ENCODE results near the gene SUSD3. TPM values are rescaled to one million over a fixed set of nuclear protein-coding genes. Genes with fewer than 3 reads are reported as not detected.

Gene SUSD3
- total and polyA plus RNA-seq, 5 donors from 2014 or later = 68.7 to 229 (median 205) TPM

- no peaks in the 10 kb centered on the region for H3K27me3 Mint-ChIP-seq
- H3K4me3 Mint-ChIP-seq = peak overlapping the region in 3 of 4 donors; percentile 62 to 83 (median 67)
- H3K27me3 ChIP-seq (ENCODE audit: control insufficient read depth, insufficient read depth, low read length) = no peaks in the 10 kb centered on the region
- peaks cover 12 to 90% (median 34%) of the 10 kb centered on the region in 4 donors for H3K4me1 Mint-ChIP-seq
- DNase-seq = no peak
- H3K4me3 ChIP-seq (ENCODE audit: low read depth, low read length) = no peak overlapping the region
- ATAC-seq (ENCODE audit: low read depth in 2 of 2) = no peak
- H3K27ac Mint-ChIP-seq = peak overlapping the region; percentile 96 to 97 (median 96)
- H3K36me3 ChIP-seq (ENCODE audit: control insufficient read depth, insufficient read depth, low read length) = peaks cover 67% of the 10 kb centered on the region
- no peaks in the 10 kb centered on the region for H3K9me3 Mint-ChIP-seq
- H3K9me3 ChIP-seq (ENCODE audit: control insufficient read depth in 2 of 2, low read length in 2 of 2) = no peaks in the 10 kb centered on the region
- H3K27ac ChIP-seq (ENCODE audit: insufficient read depth, low read length, poor library complexity, severe bottlenecking) = peak overlapping the region; percentile 87
- peaks cover 33% of the 10 kb centered on the region for H3K36me3 Mint-ChIP-seq
- H3K4me1 ChIP-seq (ENCODE audit: control insufficient read depth, insufficient read depth, low read length, poor library complexity, severe bottlenecking) = peaks cover 79% of the 10 kb centered on the region
These were observed 33.9 kb upstream of the SUSD3 start for GRCh38 chr9:93024646-93024910.

GRCh38 chr9:93024986-93025630 lies 33.4 kb upstream of the SUSD3 start:
- H3K36me3 ChIP-seq (ENCODE audit: control insufficient read depth, insufficient read depth, low read length) = peaks cover 67% of the 10 kb centered on the region
- H3K9me3 Mint-ChIP-seq = no peaks in the 10 kb centered on the region
- peaks cover 12 to 92% (median 38%) of the 10 kb centered on the region in 4 donors for H3K4me1 Mint-ChIP-seq
- peaks cover 78% of the 10 kb centered on the region for H3K4me1 ChIP-seq (ENCODE audit: control insufficient read depth, insufficient read depth, low read length, poor library complexity, severe bottlenecking)
- H3K27me3 Mint-ChIP-seq = no peaks in the 10 kb centered on the region
- H3K27ac ChIP-seq (ENCODE audit: insufficient read depth, low read length, poor library complexity, severe bottlenecking) = peak overlapping the region; percentile 87
- ATAC-seq (ENCODE audit: low read depth in 2 of 2) (peak; percentile 43 to 44), DNase-seq (peak in 1 of 3 donors; percentile 48)
- H3K9me3 ChIP-seq (ENCODE audit: control insufficient read depth in 2 of 2, low read length in 2 of 2) = no peaks in the 10 kb centered on the region
- H3K4me3 ChIP-seq (ENCODE audit: low read depth, low read length) = no peak overlapping the region
- H3K27ac Mint-ChIP-seq = peak overlapping the region; percentile 96 to 97 (median 96)
- H3K4me3 Mint-ChIP-seq = peak overlapping the region; percentile 51 to 83 (median 66)
- H3K36me3 Mint-ChIP-seq = peaks cover 37% of the 10 kb centered on the region
- H3K27me3 ChIP-seq (ENCODE audit: control insufficient read depth, insufficient read depth, low read length) = no peaks in the 10 kb centered on the region

GRCh38 chr9:93025736-93026135 lies 32.8 kb upstream of the SUSD3 start:
- H3K27ac Mint-ChIP-seq = peak overlapping the region; percentile 96 to 97 (median 96)
- H3K4me1 Mint-ChIP-seq = peaks cover 12 to 92% (median 42%) of the 10 kb centered on the region in 4 donors
- peak overlapping the region in 3 of 4 donors; percentile 65 to 83 (median 67) for H3K4me3 Mint-ChIP-seq
- Histone ChIP-seq H3K9me3 (ENCODE audit: control insufficient read depth in 2 of 2, low read length in 2 of 2) (no peaks in the 10 kb centered on the region), H3K27ac (ENCODE audit: insufficient read depth, low read length, poor library complexity, severe bottlenecking) (peak overlapping the region; percentile 87), H3K4me1 (ENCODE audit: control insufficient read depth, insufficient read depth, low read length, poor library complexity, severe bottlenecking) (peaks cover 77% of the 10 kb centered on the region), H3K4me3 (ENCODE audit: low read depth, low read length) (no peak overlapping the region), H3K36me3 (ENCODE audit: control insufficient read depth, insufficient read depth, low read length) (peaks cover 67% of the 10 kb centered on the region), H3K27me3 (ENCODE audit: control insufficient read depth, insufficient read depth, low read length) (no peaks in the 10 kb centered on the region)
- H3K27me3 Mint-ChIP-seq = no peaks in the 10 kb centered on the region
- no peak for ATAC-seq (ENCODE audit: low read depth in 2 of 2)
- DNase-seq = no peak
- H3K36me3 Mint-ChIP-seq = peaks cover 43% of the 10 kb centered on the region
- H3K9me3 Mint-ChIP-seq = no peaks in the 10 kb centered on the region

- no peaks in the 10 kb centered on the region for H3K27me3 ChIP-seq (ENCODE audit: control insufficient read depth, insufficient read depth, low read length)
- Mint-ChIP-seq H3K27ac (peak overlapping the region; percentile 96 to 99 (median 96)), H3K4me1 (peaks cover 12 to 92% (median 44%) of the 10 kb centered on the region in 4 donors), H3K9me3 (no peaks in the 10 kb centered on the region), H3K36me3 (peaks cover 52% of the 10 kb centered on the region), H3K4me3 (peak overlapping the region in 1 of 4 donors; percentile 88), H3K27me3 (no peaks in the 10 kb centered on the region)
- H3K4me3 ChIP-seq (ENCODE audit: low read depth, low read length) = no peak overlapping the region
- H3K9me3 ChIP-seq (ENCODE audit: control insufficient read depth in 2 of 2, low read length in 2 of 2) = no peaks in the 10 kb centered on the region
- peak overlapping the region; percentile 87 for H3K27ac ChIP-seq (ENCODE audit: insufficient read depth, low read length, poor library complexity, severe bottlenecking)
- ATAC-seq (ENCODE audit: low read depth in 2 of 2) (no peak), DNase-seq (no peak)
- H3K36me3 ChIP-seq (ENCODE audit: control insufficient read depth, insufficient read depth, low read length) = peaks cover 67% of the 10 kb centered on the region
- H3K4me1 ChIP-seq (ENCODE audit: control insufficient read depth, insufficient read depth, low read length, poor library complexity, severe bottlenecking) = peaks cover 68% of the 10 kb centered on the region
These were observed 31.9 kb upstream of the SUSD3 start for GRCh38 chr9:93026640-93027039.

- Mint-ChIP-seq H3K9me3 (peaks cover 0 to 2% (median 0%) of the 10 kb centered on the region in 7 donors), H3K27me3 (no peaks in the 10 kb centered on the region), H3K4me1 (peaks cover 12 to 95% (median 45%) of the 10 kb centered on the region in 4 donors), H3K4me3 (peak overlapping the region; percentile 72 to 88 (median 84)), H3K27ac (peak overlapping the region; percentile 96 to 99 (median 96)), H3K36me3 (peaks cover 56% of the 10 kb centered on the region)
- Histone ChIP-seq H3K27ac (ENCODE audit: insufficient read depth, low read length, poor library complexity, severe bottlenecking) (peak overlapping the region; percentile 87), H3K27me3 (ENCODE audit: control insufficient read depth, insufficient read depth, low read length) (no peaks in the 10 kb centered on the region), H3K4me1 (ENCODE audit: control insufficient read depth, insufficient read depth, low read length, poor library complexity, severe bottlenecking) (peaks cover 68% of the 10 kb centered on the region), H3K36me3 (ENCODE audit: control insufficient read depth, insufficient read depth, low read length) (peaks cover 67% of the 10 kb centered on the region), H3K9me3 (ENCODE audit: control insufficient read depth in 2 of 2, low read length in 2 of 2) (no peaks in the 10 kb centered on the region), H3K4me3 (ENCODE audit: low read depth, low read length) (peak overlapping the region; percentile 78)
- ATAC-seq (ENCODE audit: low read depth in 2 of 2) = no peak
- no peak for DNase-seq
These were observed 30.8 kb upstream of the SUSD3 start for GRCh38 chr9:93027750-93028149.

GRCh38 chr9:93028448-93029006 lies 30.0 kb upstream of the SUSD3 start:
- Histone ChIP-seq H3K36me3 (ENCODE audit: control insufficient read depth, insufficient read depth, low read length) (peaks cover 67% of the 10 kb centered on the region), H3K9me3 (ENCODE audit: control insufficient read depth in 2 of 2, low read length in 2 of 2) (no peaks in the 10 kb centered on the region), H3K27me3 (ENCODE audit: control insufficient read depth, insufficient read depth, low read length) (no peaks in the 10 kb centered on the region), H3K27ac (ENCODE audit: insufficient read depth, low read length, poor library complexity, severe bottlenecking) (peak overlapping the region; percentile 87), H3K4me1 (ENCODE audit: control insufficient read depth, insufficient read depth, low read length, poor library complexity, severe bottlenecking) (peaks cover 68% of the 10 kb centered on the region), H3K4me3 (ENCODE audit: low read depth, low read length) (peak overlapping the region; percentile 78)
- DNase-seq (peak; percentile 58 to 95 (median 84)), ATAC-seq (ENCODE audit: low read depth in 2 of 2) (peak; percentile 83 to 88)
- Mint-ChIP-seq H3K27me3 (no peaks in the 10 kb centered on the region), H3K9me3 (peaks cover 0 to 2% (median 0%) of the 10 kb centered on the region in 7 donors), H3K36me3 (peaks cover 51% of the 10 kb centered on the region), H3K27ac (peak overlapping the region; percentile 96 to 99 (median 96)), H3K4me1 (peaks cover 12 to 90% (median 45%) of the 10 kb centered on the region in 4 donors), H3K4me3 (peak overlapping the region; percentile 72 to 88 (median 84))

- ATAC-seq (ENCODE audit: low read depth in 2 of 2) = no peak
- Histone ChIP-seq H3K27ac (ENCODE audit: insufficient read depth, low read length, poor library complexity, severe bottlenecking) (peak overlapping the region; percentile 30), H3K27me3 (ENCODE audit: control insufficient read depth, insufficient read depth, low read length) (no peaks in the 10 kb centered on the region), H3K36me3 (ENCODE audit: control insufficient read depth, insufficient read depth, low read length) (peaks cover 74% of the 10 kb centered on the region), H3K4me3 (ENCODE audit: low read depth, low read length) (no peak overlapping the region), H3K4me1 (ENCODE audit: control insufficient read depth, insufficient read depth, low read length, poor library complexity, severe bottlenecking) (peaks cover 46% of the 10 kb centered on the region), H3K9me3 (ENCODE audit: control insufficient read depth in 2 of 2, low read length in 2 of 2) (no peaks in the 10 kb centered on the region)
- Mint-ChIP-seq H3K36me3 (peaks cover 53% of the 10 kb centered on the region), H3K4me1 (peaks cover 6 to 85% (median 35%) of the 10 kb centered on the region in 4 donors), H3K4me3 (peak overlapping the region; percentile 46 to 91 (median 52)), H3K27me3 (no peaks in the 10 kb centered on the region), H3K27ac (peak overlapping the region; percentile 76 to 96 (median 91)), H3K9me3 (peaks cover 0 to 2% (median 0%) of the 10 kb centered on the region in 7 donors)
- no peak for DNase-seq
These were observed 27.6 kb upstream of the SUSD3 start for GRCh38 chr9:93030642-93031628.

Measured in CD4-positive, CD25-positive, alpha-beta regulatory T cell (primary cell).